ENCODE measurements around the gene FOXRED2.

GRCh38 chr22:36475341-36475740 lies 31.5 kb downstream of the FOXRED2 start:
- TF ChIP-seq CTCF (conservative IDR thresholded peaks at IDR 0.05; ENCODE audit: low read depth, low read length) (no peak), EZH2 (IDR thresholded peaks at IDR 0.05; ENCODE audit: borderline replicate concordance, low read depth, low read length, poor library complexity, severe bottlenecking) (no peak)
